Left lung (tissue), 10 donors: ENCODE data around the gene CLHC1. TPM values are rescaled to one million over a fixed set of nuclear protein-coding genes. Genes with fewer than 3 reads are reported as not detected.
A peak's percentile ranks its signal among the peaks of the same experiment; 100 is the strongest.

Source experiments
- ATAC-seq: fragments of 200-7000 bp; cut with Tn5 transposase; one replicate; pipeline ENCODE4 v1.9.1; 2020; ENCODE audit warnings: moderate library complexity
- DNase-seq, 4 donors: peaks; one replicate each; pipeline ENCODE4 v3.0.0-alpha.2; 2013 to 2020
- H3K27ac ChIP-seq, 2 donors: fragments of 200-600 bp; sonication (generic) in 1 of 2; one replicate each; pipeline versions ENCODE4 v1.5.0 to v1.8.0; 2020 to 2021
- H3K27me3 ChIP-seq, 2 donors: fragments of 200-600 bp; sonication (generic) in 1 of 2; one replicate each; pipeline versions ENCODE4 v1.5.0 to v1.8.0; 2020 to 2021
- H3K36me3 ChIP-seq, 2 donors: fragments of 200-600 bp; sonication (generic) in 1 of 2; one replicate each; pipeline versions ENCODE4 v1.5.0 to v1.8.0; 2020 to 2021
- H3K4me1 ChIP-seq, 2 donors: fragments of 200-600 bp; one replicate each; pipeline ENCODE4 v1.8.0; 2021
- H3K4me3 ChIP-seq, 2 donors: fragments of 200-600 bp; sonication (generic) in 1 of 2; one replicate each; pipeline versions ENCODE4 v1.5.0 to v1.8.0; 2020 to 2021; ENCODE audit warnings: mild to moderate bottlenecking in 1 of 2
- H3K9me3 ChIP-seq, 2 donors: fragments of 200-600 bp; sonication (generic) in 1 of 2; one replicate each; pipeline versions ENCODE4 v1.5.0 to v1.8.0; 2020 to 2021
- CTCF ChIP-seq, 2 donors: fragments of 200-600 bp; sonication (generic) in 1 of 2; IDR thresholded peaks; one replicate each; pipeline versions ENCODE4 v1.5.0 to v1.8.0; 2021; ENCODE audit warnings: antibody characterized with exemption in 2 of 2
- intact Hi-C, 2 donors: fragments of 100-400 bp; cut with DNase I; formaldehyde crosslinking; loops; one replicate each; pipeline versions ENCODE4 v1.11.2 to v1.14.2; 2022
- polyA plus RNA-seq, 6 donors: library from polyadenylated mRNA; unstranded; fragments of 120-200 nt; gene quantifications; one replicate each; pipeline ENCODE4 v1.2.1, GENCODE V29; 2013; ENCODE audit not compliant: insufficient read length in 6 of 6
- total RNA-seq, 2 donors: library from RNA; stranded (reverse); fragmentation: NEBNext Ultra II Directional; extraction: Animal tissue kit (Norgen Biotek cat#: 25700); gene quantifications; one replicate each; pipeline ENCODE4 v1.2.1, GENCODE V29; 2021
- donor health status: DM: no; HTN: yes; CAD: no.
- donor health status: DM: no; HTN: no; CAD: no.

CLHC1 gene
- total and polyA plus RNA-seq, 8 donors: 9.2 to 41.2 (median 28.7) TPM

GRCh38 chr2:55235724-55236538, 3.8 kb upstream of the CLHC1 start:
- Histone ChIP-seq H3K27me3 (no peaks in the 10 kb centered on the region), H3K9me3 (no peaks in the 10 kb centered on the region), H3K4me3 (no peak overlapping the region), H3K27ac (no peak overlapping the region), H3K36me3 (peaks cover 0 to 67% of the 10 kb centered on the region in 2 donors), H3K4me1 (peaks cover 11 to 32% of the 10 kb centered on the region in 2 donors)
- DNase-seq: no peak
- no peak for ATAC-seq
- intact Hi-C loops: no loop called here
- no peak for TF ChIP-seq CTCF (IDR thresholded peaks at IDR 0.05)

- Histone ChIP-seq H3K36me3 (peaks cover 0 to 49% of the 10 kb centered on the region in 2 donors), H3K9me3 (no peaks in the 10 kb centered on the region), H3K4me1 (peaks cover 11 to 35% of the 10 kb centered on the region in 2 donors), H3K27me3 (no peaks in the 10 kb centered on the region), H3K27ac (peak overlapping the region; percentile 90 to 92), H3K4me3 (peak overlapping the region; percentile 70 to 77)
- DNase-seq: no peak
- intact Hi-C loops: no loop called here
- no peak for TF ChIP-seq CTCF (IDR thresholded peaks at IDR 0.05)
- no peak for ATAC-seq
These were observed 1.5 kb upstream of the CLHC1 start for GRCh38 chr2:55233658-55233940.

- TF ChIP-seq CTCF (IDR thresholded peaks at IDR 0.05): no peak
- peaks cover 11 to 41% of the 10 kb centered on the region in 2 donors for H3K4me1 ChIP-seq
- ATAC-seq (peak; percentile 40), DNase-seq (peak in 3 of 4 donors; percentile 29 to 83 (median 57))
- no peaks in the 10 kb centered on the region for H3K9me3 ChIP-seq
- H3K27me3 ChIP-seq: no peaks in the 10 kb centered on the region
- intact Hi-C loops: no loop called here
- H3K36me3 ChIP-seq: peaks cover 0 to 43% of the 10 kb centered on the region in 2 donors
- H3K27ac ChIP-seq: peak overlapping the region; percentile 90 to 92
- H3K4me3 ChIP-seq: peak overlapping the region; percentile 70 to 77
These were observed 967 bp upstream of the CLHC1 start for GRCh38 chr2:55232863-55233657.

- no peaks in the 10 kb centered on the region for H3K27me3 ChIP-seq
- H3K27ac ChIP-seq: peak overlapping the region; percentile 90 to 92
- H3K4me1 ChIP-seq: peaks cover 11 to 54% of the 10 kb centered on the region in 2 donors
- peaks cover 0 to 29% of the 10 kb centered on the region in 2 donors for H3K36me3 ChIP-seq
- peak; percentile 19 for ATAC-seq
- no peak for DNase-seq
- H3K4me3 ChIP-seq: peak overlapping the region; percentile 70 to 77
- TF ChIP-seq CTCF (IDR thresholded peaks at IDR 0.05): no peak
- intact Hi-C loops: no loop called here
- H3K9me3 ChIP-seq: no peaks in the 10 kb centered on the region
These were observed 478 bp downstream of the CLHC1 start for GRCh38 chr2:55231546-55232083.

GRCh38 chr2:55230551-55230950, 1.5 kb downstream of the CLHC1 start:
- Histone ChIP-seq H3K4me1 (peaks cover 11 to 53% of the 10 kb centered on the region in 2 donors), H3K27ac (no peak overlapping the region), H3K9me3 (no peaks in the 10 kb centered on the region), H3K27me3 (no peaks in the 10 kb centered on the region), H3K36me3 (peaks cover 0 to 18% of the 10 kb centered on the region in 2 donors), H3K4me3 (no peak overlapping the region)
- ATAC-seq: no peak
- intact Hi-C loops: no loop called here
- no peak for TF ChIP-seq CTCF (IDR thresholded peaks at IDR 0.05)
- no peak for DNase-seq
